ENCODE measurements around the gene CCDC12.
"Not testable (repeated sequence)": the region's sequence is repeated elsewhere in the genome, so short reads cannot be mapped to it uniquely, and the experiment has no call there.

Gene CCDC12

GRCh38 chr3:46979958-46980497 is 3.5 kb upstream of the CCDC12 start:
- no peak for DNase-seq (ENCODE audit: low read depth in 2 of 2)

- DNase-seq (ENCODE audit: low read depth in 2 of 2): peak; percentile 91 to 93
Measured at GRCh38 chr3:46978985-46979944, 2.7 kb upstream of the CCDC12 start, which contains the start of gene NBEAL2. NBEAL2 (plus strand) TSS chr3:46979666; CDS start chr3:46979862, 196 bp downstream.

- DNase-seq (ENCODE audit: low read depth in 2 of 2): no peak
Measured at GRCh38 chr3:46978381-46978780, 1.8 kb upstream of the CCDC12 start.

- DNase-seq (ENCODE audit: low read depth in 2 of 2): no peak
Measured at GRCh38 chr3:46977811-46978195, 1.3 kb upstream of the CCDC12 start.

- DNase-seq (ENCODE audit: low read depth in 2 of 2): no peak
Measured at GRCh38 chr3:46974421-46975171, 1.9 kb downstream of the CCDC12 start.

- DNase-seq (ENCODE audit: low read depth in 2 of 2): no peak
Measured at GRCh38 chr3:46972396-46972795, 4.1 kb downstream of the CCDC12 start.

- no peak for DNase-seq (ENCODE audit: low read depth in 2 of 2)
Measured at GRCh38 chr3:46971742-46972141, 4.8 kb downstream of the CCDC12 start.

- no peak for DNase-seq (ENCODE audit: low read depth in 2 of 2)
Measured at GRCh38 chr3:46971151-46971550, 5.4 kb downstream of the CCDC12 start.

GRCh38 chr3:46970391-46971091 is 6.0 kb downstream of the CCDC12 start:
- DNase-seq (ENCODE audit: low read depth in 2 of 2): no peak

GRCh38 chr3:46968783-46969428 is 7.6 kb downstream of the CCDC12 start:
- DNase-seq (ENCODE audit: low read depth in 2 of 2): no peak

- DNase-seq (ENCODE audit: low read depth in 2 of 2): no peak
Measured at GRCh38 chr3:46966811-46967210, 9.7 kb downstream of the CCDC12 start.

- no peak for DNase-seq (ENCODE audit: low read depth in 2 of 2)
Measured at GRCh38 chr3:46965151-46965550, 11.4 kb downstream of the CCDC12 start.

GRCh38 chr3:46964038-46964590 is 12.4 kb downstream of the CCDC12 start:
- not testable (repeated sequence) for DNase-seq (ENCODE audit: low read depth in 2 of 2)

- DNase-seq (ENCODE audit: low read depth in 2 of 2): no peak
Measured at GRCh38 chr3:46962990-46963389, 13.6 kb downstream of the CCDC12 start.

- no peak for DNase-seq (ENCODE audit: low read depth in 2 of 2)
Measured at GRCh38 chr3:46962427-46962826, 14.1 kb downstream of the CCDC12 start.

GRCh38 chr3:46960835-46961234 is 15.7 kb downstream of the CCDC12 start:
- no peak for DNase-seq (ENCODE audit: low read depth in 2 of 2)

GRCh38 chr3:46960081-46960701 is 16.4 kb downstream of the CCDC12 start:
- no peak for DNase-seq (ENCODE audit: low read depth in 2 of 2)

GRCh38 chr3:46959161-46959511 is 17.4 kb downstream of the CCDC12 start:
- DNase-seq (ENCODE audit: low read depth in 2 of 2): no peak

GRCh38 chr3:46958467-46959160 is 17.9 kb downstream of the CCDC12 start:
- no peak for DNase-seq (ENCODE audit: low read depth in 2 of 2)
